C4-2B (cell line): Measurements from ENCODE around the gene AUTS2.

Experiments
- ZFX ChIP-seq: fragments of 450-650 bp; IDR thresholded peaks from 2 replicates; pipeline ENCODE4 v1.6.1; 2017
- TF ChIP-seq, protein P1 (sequence below): fragments of 450-650 bp; conservative IDR thresholded peaks from 2 replicates; pipeline ENCODE4 v1.5.1; 2017; ENCODE audit warnings: mild to moderate bottlenecking

DNA sequence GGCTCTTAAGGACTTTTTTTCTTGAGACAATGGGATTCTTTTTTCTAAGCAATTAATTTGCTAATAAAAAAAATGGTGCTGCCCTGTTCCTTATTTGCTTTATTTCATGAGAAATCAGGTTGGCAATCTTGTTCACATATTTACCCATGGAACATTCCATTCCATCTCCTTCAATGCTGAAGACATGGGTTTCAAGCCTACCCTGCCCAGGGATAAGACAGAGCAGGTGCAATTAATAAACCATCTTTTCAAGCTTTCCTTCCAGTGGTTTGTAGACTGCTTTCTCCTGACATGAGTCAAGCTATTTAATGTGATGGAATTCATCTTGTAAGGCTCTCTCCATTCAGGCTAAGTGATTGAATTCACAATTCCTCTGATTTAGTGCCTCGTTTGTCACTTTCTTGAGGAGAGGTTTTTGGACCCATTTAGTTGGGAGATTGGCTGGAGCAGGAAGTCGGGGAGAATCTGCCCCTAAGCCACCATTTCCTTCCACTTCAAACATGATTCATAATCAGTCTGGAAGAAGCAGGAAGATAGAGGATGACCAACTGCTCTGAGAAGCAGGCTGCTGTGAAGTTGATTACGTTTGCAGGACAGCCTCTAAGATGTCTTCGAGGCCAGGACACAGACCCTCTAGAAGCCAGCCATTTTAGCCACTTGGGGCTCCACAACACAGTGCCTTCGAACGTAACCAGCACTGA is 981.3 kb downstream of the AUTS2 start:
- TF ChIP-seq, protein P1, sequence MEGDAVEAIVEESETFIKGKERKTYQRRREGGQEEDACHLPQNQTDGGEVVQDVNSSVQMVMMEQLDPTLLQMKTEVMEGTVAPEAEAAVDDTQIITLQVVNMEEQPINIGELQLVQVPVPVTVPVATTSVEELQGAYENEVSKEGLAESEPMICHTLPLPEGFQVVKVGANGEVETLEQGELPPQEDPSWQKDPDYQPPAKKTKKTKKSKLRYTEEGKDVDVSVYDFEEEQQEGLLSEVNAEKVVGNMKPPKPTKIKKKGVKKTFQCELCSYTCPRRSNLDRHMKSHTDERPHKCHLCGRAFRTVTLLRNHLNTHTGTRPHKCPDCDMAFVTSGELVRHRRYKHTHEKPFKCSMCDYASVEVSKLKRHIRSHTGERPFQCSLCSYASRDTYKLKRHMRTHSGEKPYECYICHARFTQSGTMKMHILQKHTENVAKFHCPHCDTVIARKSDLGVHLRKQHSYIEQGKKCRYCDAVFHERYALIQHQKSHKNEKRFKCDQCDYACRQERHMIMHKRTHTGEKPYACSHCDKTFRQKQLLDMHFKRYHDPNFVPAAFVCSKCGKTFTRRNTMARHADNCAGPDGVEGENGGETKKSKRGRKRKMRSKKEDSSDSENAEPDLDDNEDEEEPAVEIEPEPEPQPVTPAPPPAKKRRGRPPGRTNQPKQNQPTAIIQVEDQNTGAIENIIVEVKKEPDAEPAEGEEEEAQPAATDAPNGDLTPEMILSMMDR, result no peak
- no peak for TF ChIP-seq ZFX
